ENCODE measurements around the gene CASTOR1.

CASTOR1 gene

GRCh38 chr22:30318799-30319419 is 29.6 kb upstream of the CASTOR1 start:
- no peak for DNase-seq

- no peak for DNase-seq
Measured at GRCh38 chr22:30317778-30318177, 28.5 kb upstream of the CASTOR1 start.

- DNase-seq, result no peak
Measured at GRCh38 chr22:30315962-30316576, 26.8 kb upstream of the CASTOR1 start.

GRCh38 chr22:30314915-30315314 is 25.6 kb upstream of the CASTOR1 start:
- DNase-seq, result peak; percentile 60 to 67

- no peak for DNase-seq
Measured at GRCh38 chr22:30313527-30314363, 24.4 kb upstream of the CASTOR1 start.

- DNase-seq, result no peak
Measured at GRCh38 chr22:30312053-30312452, 22.7 kb upstream of the CASTOR1 start.

GRCh38 chr22:30310881-30311771 is 21.8 kb upstream of the CASTOR1 start:
- DNase-seq, result no peak

GRCh38 chr22:30309951-30310741 is 20.8 kb upstream of the CASTOR1 start:
- DNase-seq, result no peak

- DNase-seq, result no peak
Measured at GRCh38 chr22:30308518-30309230, 19.4 kb upstream of the CASTOR1 start.

- no peak for DNase-seq
Measured at GRCh38 chr22:30308093-30308492, 18.8 kb upstream of the CASTOR1 start.

- DNase-seq, result no peak
Measured at GRCh38 chr22:30307041-30307574, 17.8 kb upstream of the CASTOR1 start.

GRCh38 chr22:30306627-30307011 is 17.3 kb upstream of the CASTOR1 start:
- DNase-seq, result no peak

- DNase-seq, result no peak
Measured at GRCh38 chr22:30305906-30306626, 16.8 kb upstream of the CASTOR1 start.

- peak; percentile 56 to 63 for DNase-seq
Measured at GRCh38 chr22:30305519-30305905, 16.2 kb upstream of the CASTOR1 start.

GRCh38 chr22:30304495-30305244 is 15.4 kb upstream of the CASTOR1 start:
- DNase-seq, result no peak

GRCh38 chr22:30302810-30303138 is 13.5 kb upstream of the CASTOR1 start:
- DNase-seq, result no peak

- no peak for DNase-seq
Measured at GRCh38 chr22:30301995-30302809, 12.9 kb upstream of the CASTOR1 start.

GRCh38 chr22:30299322-30299721 is 10.0 kb upstream of the CASTOR1 start:
- no peak for DNase-seq

Measured in activated T-cell treated with anti-CD3 and anti-CD28 coated beads, Interleukin-2, amount 50 U/mL, for 48 hours (primary cell).